Left forelimb (tissue), 1 donor: ENCODE measurements around the gene COL23A1.
"Not testable (repeated sequence)": the region's sequence is repeated elsewhere in the genome, so short reads cannot be mapped to it uniquely, and the experiment has no call there.

Source experiments
- DNase-seq: peaks from one replicate; pipeline ENCODE4 v3.0.0-alpha.2; 2018; ENCODE audit warnings: low spot score

COL23A1 gene

DNA sequence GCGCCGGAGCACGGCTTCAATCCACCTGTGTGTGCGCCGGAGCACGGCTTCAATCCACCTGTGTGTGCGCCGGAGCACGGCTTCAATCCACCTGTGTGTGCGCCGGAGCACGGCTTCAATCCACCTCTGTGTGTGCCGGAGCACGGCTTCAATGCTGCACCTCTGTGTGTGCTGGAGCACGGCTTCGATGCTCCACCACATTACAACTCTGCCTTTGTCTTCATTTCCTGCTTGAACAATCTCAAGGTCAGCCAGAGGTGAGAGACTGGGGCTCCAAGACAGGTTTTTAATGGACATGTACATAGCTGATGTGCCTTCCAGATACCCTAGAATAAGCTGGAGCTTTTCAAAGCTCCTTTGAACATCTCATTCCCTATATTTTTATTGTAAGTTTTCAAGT lies 287.9 kb downstream of the COL23A1 start:
- DNase-seq, result not testable (repeated sequence)

DNA sequence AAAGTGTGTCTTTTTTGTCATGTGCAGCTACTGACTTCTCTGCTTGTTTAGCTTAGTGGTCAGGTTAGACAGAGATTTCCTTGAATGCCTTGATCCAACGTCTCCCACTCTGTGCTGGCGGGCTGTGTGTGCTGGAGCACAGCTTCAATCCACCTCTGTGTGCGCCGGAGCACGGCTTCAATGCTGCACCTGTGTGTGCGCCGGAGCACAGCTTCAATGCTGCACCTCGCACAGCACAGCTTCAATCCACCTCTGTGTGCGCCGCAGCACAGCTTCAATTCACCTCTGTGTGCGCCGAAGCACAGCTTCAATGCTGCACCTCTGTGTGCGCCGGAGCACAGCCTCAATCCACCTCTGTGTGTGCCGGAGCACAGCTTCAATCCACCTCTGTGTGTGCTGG lies 288.6 kb downstream of the COL23A1 start:
- no peak for DNase-seq

DNA sequence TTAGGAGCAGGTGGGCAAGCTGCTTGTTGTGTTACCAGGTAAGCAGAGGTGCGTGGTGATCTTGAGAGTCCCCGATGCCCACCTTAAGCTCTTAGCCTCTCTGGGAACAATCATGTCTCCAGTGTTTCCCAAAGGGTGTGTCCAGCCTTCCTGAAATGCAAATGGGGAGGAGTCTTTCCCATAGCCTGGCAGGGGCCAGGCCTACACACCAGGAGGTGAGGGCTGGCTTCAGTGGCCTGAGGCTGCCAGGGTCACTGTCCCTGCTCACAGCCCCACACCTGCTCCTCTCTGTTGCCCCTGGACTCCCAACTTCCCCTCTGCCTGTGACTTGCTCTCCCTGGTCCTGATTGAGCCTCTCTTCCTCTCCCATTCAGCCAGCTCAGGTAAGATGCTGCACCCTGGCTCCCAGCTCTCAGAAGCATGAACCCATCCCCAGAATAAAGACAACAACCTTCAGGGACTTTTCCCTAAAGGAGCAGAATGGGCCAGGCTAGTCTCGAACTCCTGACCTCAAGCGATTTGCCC lies 291.8 kb downstream of the COL23A1 start:
- no peak for DNase-seq

DNA sequence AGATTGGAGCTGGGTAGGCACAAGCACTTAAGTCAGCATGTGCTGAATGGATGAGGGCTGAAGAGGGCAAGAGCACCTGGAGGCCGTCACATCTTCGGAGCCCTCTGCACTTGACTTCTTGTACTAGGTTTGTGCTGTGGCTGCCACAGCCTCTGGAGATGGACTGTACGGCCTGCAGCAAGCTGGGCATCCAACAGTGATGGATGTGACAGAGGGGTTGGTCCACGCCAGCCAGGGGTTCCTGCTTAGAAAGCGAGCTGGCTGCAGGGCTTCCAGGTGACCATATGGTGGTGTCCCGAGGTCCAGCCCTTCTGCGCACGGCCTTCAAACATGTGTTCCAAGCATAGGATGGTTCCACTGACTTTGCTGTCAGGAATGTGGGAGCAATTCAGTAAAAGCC lies 292.4 kb downstream of the COL23A1 start:
- DNase-seq, result no peak

DNA sequence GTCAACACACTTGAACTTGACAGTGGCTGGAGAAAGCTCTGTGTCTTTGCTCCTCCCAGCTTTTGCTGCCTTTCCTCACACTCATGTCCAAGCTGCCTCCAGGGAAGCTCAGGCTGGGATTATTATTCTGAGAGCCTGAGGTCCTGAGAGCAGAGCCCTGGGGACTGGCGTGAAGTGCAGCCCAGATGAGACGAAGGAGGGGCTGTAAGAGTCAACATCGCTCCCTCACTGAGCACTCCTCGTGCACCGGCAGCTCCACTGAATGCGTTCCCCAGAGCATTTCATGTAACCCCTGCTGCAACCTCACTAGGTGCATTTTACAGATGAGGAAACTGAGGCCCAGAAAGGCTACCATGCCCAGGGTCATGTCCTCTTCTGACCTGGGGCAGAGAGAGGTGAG lies 294.1 kb downstream of the COL23A1 start:
- DNase-seq, result no peak

DNA sequence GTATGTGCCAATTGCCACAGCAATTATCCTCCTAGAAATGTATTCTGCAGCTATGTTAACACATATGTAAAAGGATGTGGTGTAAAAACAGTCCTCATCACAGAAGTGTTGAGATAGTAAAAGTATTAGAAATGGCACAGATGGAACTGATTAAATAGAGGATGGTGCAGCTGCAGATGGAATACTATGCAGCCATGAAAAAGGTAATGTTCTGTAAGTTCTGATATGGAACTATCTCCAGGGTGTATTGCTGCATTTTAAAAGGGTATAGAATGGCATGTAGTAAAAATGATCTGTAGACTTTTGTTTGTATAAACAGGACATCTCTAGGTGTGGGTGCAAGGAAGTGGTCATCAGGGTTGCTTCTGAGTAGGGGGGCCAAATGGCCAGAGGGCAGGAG lies 294.6 kb downstream of the COL23A1 start:
- no peak for DNase-seq

DNA sequence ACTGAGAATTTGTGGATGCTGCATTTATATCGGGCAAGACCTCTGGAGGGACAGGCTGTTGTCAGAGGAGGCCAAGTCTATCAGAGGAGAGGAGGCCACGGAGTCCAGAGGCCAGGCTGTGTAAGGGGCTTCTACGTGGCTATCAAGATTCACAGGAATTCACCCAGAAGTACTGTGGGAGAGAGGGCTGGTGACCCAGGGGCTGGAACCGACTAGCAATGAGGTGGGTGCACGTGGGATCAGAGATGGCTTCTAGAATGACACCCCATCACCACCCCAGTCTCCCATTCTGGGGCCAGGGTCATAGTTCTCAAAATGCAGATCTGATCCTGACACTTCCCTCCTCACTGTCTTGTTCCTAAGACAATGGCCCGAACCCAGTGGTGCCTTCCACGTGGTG lies 296.4 kb downstream of the COL23A1 start:
- no peak for DNase-seq

DNA sequence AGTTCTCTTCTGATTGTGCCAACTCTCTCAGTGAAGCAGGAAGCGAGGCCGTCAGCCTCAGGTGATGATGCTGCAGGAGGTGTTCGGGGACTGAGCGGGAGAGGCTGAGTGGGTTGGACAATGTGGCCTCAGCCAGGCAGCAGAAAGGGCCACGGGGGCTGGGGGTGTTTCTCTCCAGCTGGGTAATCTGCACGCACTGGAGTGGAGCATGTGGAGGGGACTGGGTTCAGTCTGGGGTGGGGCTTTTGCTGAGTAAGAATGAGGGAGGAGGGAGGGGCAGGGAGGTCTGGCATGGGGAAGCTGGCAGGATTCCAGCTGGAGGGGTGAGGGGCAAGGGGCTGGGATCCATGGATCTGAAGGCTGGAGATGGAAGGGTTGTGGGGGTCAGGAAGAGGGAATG lies 296.8 kb downstream of the COL23A1 start:
- DNase-seq, result no peak

DNA sequence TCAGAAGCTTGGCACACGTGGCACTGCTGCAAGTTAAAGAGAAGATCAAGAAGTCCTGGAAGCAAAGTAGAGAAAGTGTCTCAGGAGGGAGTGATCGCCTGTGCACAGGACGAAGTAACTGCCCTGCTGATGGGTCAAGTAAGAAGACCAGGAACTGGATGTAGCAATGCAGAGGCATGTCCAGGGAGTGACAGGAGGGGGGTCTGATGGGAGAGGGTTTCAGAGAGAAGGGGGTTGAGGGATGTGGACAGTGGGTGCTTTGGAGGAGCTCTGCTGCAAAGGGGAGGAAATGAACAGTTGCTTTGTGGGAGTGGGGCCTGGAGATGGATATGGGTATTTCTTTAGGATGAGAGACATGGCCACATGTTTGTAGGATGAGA lies 297.4 kb downstream of the COL23A1 start:
- no peak for DNase-seq

DNA sequence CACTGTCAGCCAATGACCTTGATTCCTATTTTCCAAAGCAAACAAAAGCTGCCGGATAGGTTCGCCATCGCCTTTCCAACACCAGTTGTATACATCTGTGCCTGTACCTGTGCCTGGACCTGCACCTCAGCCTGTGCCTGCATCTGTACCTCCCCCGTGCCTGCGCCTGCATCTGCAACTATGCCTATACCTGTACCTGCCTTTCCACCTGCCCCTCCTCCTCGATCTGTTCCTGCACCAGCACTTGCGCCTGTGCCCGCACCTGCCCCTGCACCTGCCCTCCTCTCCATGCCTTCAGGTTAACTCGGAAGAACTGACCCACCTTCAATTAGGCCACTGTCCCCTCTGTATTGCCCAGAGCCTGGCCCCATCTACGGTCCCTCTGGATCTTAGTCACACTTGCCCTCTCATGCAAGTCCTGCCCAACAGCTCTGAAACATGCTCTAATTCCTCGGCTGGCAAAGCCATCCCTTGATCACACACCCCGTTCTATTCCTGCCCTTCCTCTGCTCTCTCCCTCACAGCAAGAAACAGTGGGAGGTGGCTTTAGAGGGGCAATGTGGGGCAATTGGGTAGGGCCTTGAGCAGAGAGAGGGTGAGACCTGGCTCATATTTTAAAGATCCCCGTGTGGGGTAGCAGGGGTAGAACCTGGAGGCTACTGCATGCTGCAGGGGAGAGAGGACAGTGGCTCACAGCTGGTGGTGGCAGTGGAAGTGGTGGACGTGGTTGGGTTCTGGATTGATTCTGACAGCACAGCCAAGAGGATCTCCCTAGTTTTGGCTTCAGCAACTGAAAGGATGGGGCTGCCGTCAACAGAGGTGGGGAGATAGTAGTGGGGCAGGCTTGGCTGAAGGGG lies 298.0 kb downstream of the COL23A1 start:
- DNase-seq, result no peak

DNA sequence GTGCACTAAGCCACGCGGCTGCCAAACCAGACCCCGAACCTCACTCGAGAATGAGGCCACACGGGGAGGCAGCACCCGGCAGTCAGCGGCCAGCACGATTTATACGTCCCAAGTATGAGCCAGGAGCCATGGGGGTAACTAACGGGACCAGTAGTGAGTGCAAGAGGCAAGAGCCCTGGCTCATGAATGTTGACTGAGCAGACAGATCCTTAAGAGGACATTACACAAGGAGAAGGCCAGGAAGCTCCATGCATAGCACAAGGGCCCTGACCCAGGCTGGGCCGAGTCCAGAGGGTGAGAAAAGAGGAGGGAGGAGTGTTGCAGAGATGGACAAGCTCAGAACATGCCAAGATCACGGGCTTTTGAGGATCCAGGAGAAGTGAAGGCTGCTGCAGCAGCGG lies 299.0 kb downstream of the COL23A1 start:
- DNase-seq, result no peak

DNA sequence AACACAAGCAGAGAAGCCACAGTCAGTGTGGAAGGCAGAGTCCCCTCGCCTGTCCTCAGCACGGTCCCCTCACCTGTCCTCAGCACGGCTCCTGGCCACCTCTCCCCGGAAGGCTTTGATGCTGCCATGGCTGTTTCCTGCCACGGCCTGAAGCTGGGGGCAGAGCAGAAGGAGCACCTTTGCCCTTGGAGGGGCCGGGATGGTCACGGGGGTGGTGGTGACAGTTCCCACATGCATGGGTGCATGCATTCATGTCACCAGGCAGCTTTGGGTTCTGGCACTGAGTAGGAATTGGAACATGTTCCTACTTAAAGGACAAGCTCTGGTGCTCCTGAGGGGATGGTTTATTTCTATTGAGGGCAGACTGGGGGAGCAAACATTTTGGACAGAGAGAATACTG lies 299.8 kb downstream of the COL23A1 start:
- DNase-seq, result no peak

DNA sequence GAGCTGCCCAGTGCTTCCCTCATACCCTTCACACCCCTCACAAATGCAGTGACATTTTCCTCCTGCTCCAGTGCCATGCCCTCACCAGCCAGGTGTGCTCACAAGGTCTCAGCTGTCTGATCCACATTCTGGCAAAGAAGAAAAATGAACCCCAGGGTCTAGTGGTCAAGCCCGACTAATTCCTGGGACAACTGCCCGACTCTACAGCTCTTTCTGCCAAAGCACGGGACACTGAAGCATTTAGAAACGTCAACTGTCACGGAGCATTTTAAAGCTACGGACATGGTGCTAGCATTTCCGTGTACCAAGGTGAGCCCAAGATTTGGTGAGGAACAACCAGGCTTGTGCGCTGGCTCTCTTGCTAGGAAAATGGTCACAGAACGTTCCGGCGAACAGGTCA lies 300.8 kb downstream of the COL23A1 start:
- no peak for DNase-seq

DNA sequence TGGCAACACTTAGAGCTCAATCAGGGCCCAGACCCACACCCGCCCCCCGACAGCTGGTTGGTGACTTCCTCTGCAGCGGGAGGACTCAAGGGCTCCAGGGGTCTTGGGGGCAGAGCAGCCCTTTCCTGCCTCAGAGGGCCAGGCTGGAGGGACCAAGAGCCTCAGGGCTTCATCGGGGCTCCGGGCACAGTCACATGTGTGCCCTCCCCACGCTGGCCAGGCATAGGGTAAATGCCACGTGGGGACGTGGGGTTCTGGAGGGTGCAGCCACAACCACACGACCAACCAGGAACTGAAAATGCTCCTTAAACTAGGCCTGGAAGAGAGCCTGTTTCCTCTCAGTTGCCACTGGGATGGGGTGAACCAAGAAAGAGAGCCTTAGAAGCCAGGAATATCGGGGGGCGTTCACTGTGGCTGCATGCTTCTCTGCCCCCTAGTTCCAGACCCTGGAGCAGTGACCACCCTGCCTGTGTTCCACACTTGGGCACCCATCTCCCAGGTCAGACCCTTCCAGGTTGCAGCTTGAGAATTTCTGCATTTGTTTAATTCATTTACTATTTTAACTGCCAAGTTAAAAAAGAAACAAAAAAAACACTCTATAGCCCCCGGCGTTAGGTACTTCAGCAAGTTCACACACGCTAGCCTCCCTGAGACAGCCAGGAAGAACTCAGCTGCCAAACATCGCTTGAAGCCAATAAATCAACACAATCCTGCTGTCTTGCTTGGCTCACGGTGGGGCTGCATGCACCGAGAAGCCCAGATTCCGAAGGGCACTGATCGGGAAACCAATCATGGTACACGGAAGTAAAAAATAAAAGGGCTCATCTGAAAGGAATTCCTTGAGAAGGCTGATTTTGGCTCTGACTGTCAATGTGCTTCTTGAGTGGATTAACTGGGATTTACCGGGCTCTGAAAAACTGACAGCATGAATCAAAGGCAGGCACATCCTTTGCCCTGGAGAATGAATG lies 301.5 kb downstream of the COL23A1 start:
- DNase-seq, result no peak

DNA sequence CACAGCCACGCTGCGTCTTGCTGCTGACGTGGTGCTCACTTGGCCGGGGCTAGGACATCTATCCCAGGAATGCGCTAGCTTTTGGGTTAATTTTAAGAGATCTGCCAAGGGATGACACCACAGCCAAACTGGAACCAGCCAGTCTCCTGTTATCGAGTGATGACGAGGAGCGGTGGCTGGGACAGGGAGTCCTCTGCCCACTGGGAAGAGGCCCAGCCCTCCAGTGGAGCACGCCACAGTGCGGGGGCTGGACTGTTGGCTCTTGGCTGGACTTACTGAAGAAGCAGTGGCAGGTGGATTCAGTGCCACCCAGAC lies 302.4 kb downstream of the COL23A1 start:
- no peak for DNase-seq

DNA sequence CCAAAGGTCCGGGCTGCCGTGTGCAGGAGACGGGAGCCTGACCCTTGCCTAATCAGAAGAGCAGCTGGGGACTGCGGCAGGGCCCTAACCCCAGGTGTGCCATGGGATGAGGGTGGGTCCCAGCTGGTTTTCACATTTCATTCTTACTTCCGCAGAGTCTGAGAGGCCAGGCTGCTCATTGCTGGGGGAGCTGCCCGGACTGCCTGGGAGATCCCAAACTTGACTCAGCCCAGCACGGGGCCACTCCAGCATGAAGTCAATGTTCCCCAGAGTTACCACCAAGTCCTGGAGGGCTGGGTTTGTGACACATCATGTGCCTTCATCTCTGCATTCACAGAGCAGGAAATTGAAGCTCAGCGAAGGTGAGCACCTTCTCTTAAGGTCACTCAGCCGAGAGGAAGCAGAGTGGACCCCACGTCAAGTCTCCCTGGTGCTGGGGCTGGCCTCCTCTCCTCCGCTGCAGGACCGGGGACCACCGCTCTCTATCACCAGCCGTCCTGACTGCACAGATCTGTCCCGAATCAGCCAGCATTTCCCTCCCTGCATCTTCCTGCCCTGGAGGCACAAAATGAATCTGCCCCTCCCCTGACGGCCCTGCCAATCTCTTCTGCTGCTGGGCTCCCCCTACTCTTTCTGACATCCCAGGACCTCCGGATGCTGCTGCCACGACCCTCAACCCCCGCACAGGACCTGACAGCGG lies 303.0 kb downstream of the COL23A1 start:
- DNase-seq, result no peak

DNA sequence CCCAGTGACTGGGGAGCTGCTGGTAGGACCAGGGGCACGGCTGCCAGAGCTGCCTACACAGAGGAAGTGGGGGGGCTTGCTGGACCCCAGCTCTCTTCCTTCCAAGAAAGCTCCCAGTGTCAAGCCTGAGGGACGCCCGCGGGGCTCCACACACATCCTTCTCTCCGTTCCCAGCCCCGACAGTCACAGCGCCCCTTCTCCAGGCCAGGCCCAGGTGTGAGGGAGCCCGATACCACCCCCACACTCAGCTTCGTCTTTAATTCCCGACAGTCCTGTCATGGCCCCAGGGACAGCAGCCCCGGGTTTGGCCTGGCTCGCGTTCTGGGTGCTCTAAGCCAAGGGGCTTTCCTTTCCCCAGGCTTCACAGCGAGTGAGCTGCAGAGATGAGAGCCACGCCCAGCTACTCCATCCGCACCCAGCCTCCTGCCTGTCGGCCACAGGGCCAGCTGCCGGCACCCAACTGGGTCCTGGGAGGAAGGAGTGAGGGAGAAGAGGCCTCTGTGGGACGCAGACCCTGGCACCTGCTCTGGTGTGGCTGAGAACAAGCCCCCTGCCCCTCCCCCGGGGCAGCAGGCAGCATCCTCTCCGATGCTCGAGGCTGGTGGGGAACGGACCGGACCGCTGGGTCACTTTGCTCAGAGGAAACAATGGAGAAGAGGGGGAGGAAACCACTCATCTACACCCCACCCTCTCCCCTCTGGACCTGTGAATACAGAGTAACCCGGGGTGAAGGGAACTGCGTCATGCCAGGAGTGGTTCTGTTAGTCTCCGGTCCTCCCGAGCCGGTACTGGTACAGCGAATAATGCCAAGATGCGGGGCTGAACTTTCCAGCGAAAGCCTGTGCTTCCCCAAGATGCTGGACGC lies 303.7 kb downstream of the COL23A1 start:
- DNase-seq, result no peak

DNA sequence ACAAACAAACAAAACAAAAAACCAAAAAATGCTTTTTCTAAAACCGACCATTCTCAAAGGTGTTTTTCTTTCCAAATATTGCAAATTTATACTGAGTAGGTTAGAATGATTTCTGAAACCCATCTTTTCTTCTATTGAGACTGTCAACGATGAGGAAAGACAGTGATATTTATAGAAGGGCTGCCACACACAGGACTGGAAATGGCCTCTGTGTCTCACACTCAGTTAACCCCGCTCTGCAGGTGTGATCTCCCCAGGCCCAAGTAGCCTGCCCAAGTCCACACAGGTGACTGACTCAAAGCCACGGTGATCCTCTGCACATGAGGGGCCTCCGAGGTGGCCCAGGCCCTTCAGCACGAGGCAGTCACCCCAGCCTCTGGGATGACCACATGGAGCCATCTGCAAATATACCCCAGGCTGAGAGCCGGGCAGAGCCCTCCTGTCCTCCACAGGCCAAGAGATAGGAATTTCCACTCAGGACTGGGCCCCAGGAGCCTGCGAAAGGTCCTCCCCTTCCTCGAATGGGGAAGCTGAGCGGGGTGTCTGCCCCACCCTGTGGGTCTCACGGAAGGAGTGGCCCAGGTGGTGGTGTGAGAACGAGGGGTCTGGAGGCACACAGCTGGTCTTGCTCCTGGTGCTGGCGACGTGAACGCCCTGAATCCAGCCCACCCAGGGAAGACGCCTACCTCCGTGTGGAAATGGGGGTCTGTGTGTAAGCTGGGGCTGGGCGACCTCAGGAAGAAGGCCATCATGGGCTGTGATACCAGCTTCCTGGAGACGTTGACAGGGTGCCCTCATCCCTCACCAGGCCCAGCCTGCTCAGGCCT lies 304.6 kb downstream of the COL23A1 start:
- no peak for DNase-seq

DNA sequence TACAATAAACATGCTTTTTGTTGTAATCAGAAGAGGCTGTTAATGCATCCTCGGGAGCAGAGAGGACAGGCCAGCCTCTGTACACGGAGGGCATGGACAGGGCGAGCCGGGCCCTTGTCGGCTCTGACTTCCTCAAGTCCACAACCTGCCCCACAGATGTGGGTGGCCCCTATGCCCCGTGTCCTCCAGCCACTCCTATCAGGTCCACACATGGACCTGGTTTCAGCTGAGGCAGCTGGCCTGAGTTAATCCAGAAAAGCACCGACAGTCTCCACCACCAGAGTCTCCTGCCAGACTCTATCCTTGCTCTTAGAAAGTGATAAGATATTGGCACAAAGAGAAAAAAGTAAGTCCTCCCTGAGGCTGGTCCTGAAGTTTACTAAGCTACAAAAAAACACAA lies 305.2 kb downstream of the COL23A1 start:
- DNase-seq, result no peak

DNA sequence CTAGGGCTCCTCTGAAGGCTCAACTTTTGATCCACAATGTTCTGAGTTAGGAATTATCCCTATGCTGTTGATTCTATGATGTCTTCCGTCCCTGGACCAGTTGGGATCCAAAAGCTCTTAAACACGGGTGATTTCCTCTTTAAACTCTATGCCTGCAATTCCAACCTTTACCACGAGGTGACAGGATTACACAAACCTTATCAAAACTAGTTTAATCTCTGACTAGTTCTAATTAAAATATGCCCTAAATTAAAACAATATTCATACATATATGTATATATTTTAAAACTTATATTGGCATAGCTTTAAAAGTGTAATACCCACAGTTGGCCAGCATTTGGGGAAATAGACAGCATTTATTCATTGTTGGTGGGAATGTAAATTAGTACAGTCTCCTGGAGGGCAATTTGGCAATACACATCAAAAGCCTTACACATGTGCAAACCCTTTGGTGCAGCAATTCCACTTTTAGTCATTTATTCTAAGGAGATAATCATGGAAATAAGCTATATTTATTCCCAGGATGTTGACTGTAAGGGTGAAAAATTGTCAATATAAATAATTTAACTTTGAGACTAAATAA lies 306.0 kb downstream of the COL23A1 start:
- no peak for DNase-seq
